Sciatic nerve (tissue), 1 donor: ENCODE measurements around the gene TLR9. TPM values are rescaled to one million over a fixed set of nuclear protein-coding genes. Genes with fewer than 3 reads are reported as not detected.

Experiments used
- microRNA-seq: library from miRNA; unstranded; fragments of <30 nt; microRNA quantifications from one replicate; pipeline ENCODE4 v1.2.0, GENCODE V29; 2020
- total RNA-seq: library from RNA; stranded (reverse); fragmentation: NEBNext Ultra II Directional; extraction: Animal tissue kit (Norgen Biotek cat#: 25700); gene quantifications from one replicate; pipeline ENCODE4 v1.2.1, GENCODE V29; 2021
- donor health status: DM: no; HTN: no; CAD: no.

Gene TLR9
- total RNA-seq, 1 donor from 2014 or later = 1.1 TPM

Small RNAs within 50 kb of the gene (microRNA-seq; reads per million reads assigned to microRNA genes)
- 90,441 reads per million, percentile 99 among the genes with 10 or more reads in this experiment for gene MIRLET7G

Other genes starting within 250 kb of the TLR9 start
- gene ACY1, start 242.1 kb downstream of the TLR9 start, total RNA-seq = 21.9 TPM
- gene RPL29, start 229.8 kb downstream of the TLR9 start, total RNA-seq = 753 TPM
- gene DUSP7, start 169.1 kb downstream of the TLR9 start, total RNA-seq = 22.1 TPM
- gene POC1A, start 71.2 kb downstream of the TLR9 start, total RNA-seq = 2.1 TPM
- 39.1 TPM for gene ALAS1, start 27.5 kb downstream of the TLR9 start, total RNA-seq
- gene TWF2, start 13.5 kb upstream of the TLR9 start, total RNA-seq = 39.8 TPM
- gene PPM1M, start 20.1 kb upstream of the TLR9 start, total RNA-seq = 36.9 TPM
- 71.5 TPM for gene WDR82, start 53.0 kb upstream of the TLR9 start, total RNA-seq
- 16.7 TPM for gene GLYCTK, start 62.2 kb upstream of the TLR9 start, total RNA-seq
- 20.1 TPM for gene DNAH1, start 90.7 kb upstream of the TLR9 start, total RNA-seq
- gene BAP1, start 184.4 kb upstream of the TLR9 start, total RNA-seq = 59.5 TPM
- gene PHF7, start 185.0 kb upstream of the TLR9 start, total RNA-seq = 11.4 TPM
- gene SEMA3G, start 219.5 kb upstream of the TLR9 start, total RNA-seq = 38.3 TPM
- gene TNNC1, start 228.4 kb upstream of the TLR9 start, total RNA-seq = 205 TPM
- gene NISCH, start 230.0 kb upstream of the TLR9 start, total RNA-seq = 163 TPM